KMS-11 (cell line): Measurements from ENCODE around the gene TSHZ3.

Experiments used
- H2AFZ ChIP-seq: fragments of 200-600 bp; sonication (generic); 2 replicates; pipeline ENCODE4 v1.6.1; 2016; ENCODE audit warnings: antibody characterized with exemption, mixed run types, low read depth
- H3K27ac ChIP-seq: fragments of 200-600 bp; sonication (generic); 2 replicates; pipeline ENCODE4 v1.6.1; 2016; ENCODE audit warnings: mild to moderate bottlenecking, mixed run types
- H3K27me3 ChIP-seq: fragments of 200-600 bp; sonication (generic); 2 replicates; pipeline ENCODE4 v1.6.1; 2017; ENCODE audit warnings: mild to moderate bottlenecking, low read depth, mixed run types, moderate library complexity; ENCODE audit not compliant: insufficient read depth
- H3K36me3 ChIP-seq: fragments of 200-600 bp; sonication (generic); 2 replicates; pipeline ENCODE4 v1.6.1; 2017; ENCODE audit warnings: mild to moderate bottlenecking, mixed run types; ENCODE audit not compliant: insufficient read depth
- H3K4me1 ChIP-seq: fragments of 200-600 bp; sonication (generic); 2 replicates; pipeline ENCODE4 v1.6.1; 2016; ENCODE audit warnings: mild to moderate bottlenecking, low read depth, mixed run types; ENCODE audit not compliant: poor library complexity, severe bottlenecking
- H3K4me2 ChIP-seq: fragments of 200-600 bp; sonication (generic); 2 replicates; pipeline ENCODE4 v1.7.0; 2016; ENCODE audit warnings: mild to moderate bottlenecking, mixed run types
- H3K4me3 ChIP-seq: fragments of 200-600 bp; sonication (generic); IDR thresholded peaks from 2 replicates; pipeline ENCODE4 v1.6.1; 2017; ENCODE audit warnings: low read depth, low read length, mixed read lengths; ENCODE audit not compliant: insufficient read depth
- H3K79me2 ChIP-seq: fragments of 200-600 bp; sonication (generic); 2 replicates; pipeline ENCODE4 v1.6.1; 2016; ENCODE audit warnings: low read depth, mixed run types; ENCODE audit not compliant: insufficient read depth
- H3K9ac ChIP-seq: fragments of 200-600 bp; sonication (generic); 2 replicates; pipeline ENCODE4 v1.6.1; 2016; ENCODE audit warnings: mild to moderate bottlenecking, mixed run types
- H4K20me1 ChIP-seq: fragments of 200-600 bp; sonication (generic); 2 replicates; pipeline ENCODE4 v1.6.1; 2016; ENCODE audit warnings: mild to moderate bottlenecking, mixed run types; ENCODE audit not compliant: insufficient read depth
- TF ChIP-seq, protein P1 (sequence below): fragments of 200-600 bp; sonication (generic); conservative IDR thresholded peaks from 2 replicates; pipeline ENCODE4 v1.6.1; 2017; ENCODE audit warnings: low read depth, mild to moderate bottlenecking, antibody characterized with exemption, low read length, moderate library complexity, mixed read lengths

Gene TSHZ3

GRCh38 chr19:31268751-31269383, 80.4 kb downstream of the TSHZ3 start:
- Histone ChIP-seq H2AFZ (no peak overlapping the region), H3K4me2 (no peak overlapping the region), H3K4me1 (no peaks in the 10 kb centered on the region), H3K79me2 (no peaks in the 10 kb centered on the region), H4K20me1 (no peaks in the 10 kb centered on the region), H3K27ac (no peak overlapping the region), H3K36me3 (no peaks in the 10 kb centered on the region), H3K4me3 (no peak overlapping the region), H3K27me3 (no peaks in the 10 kb centered on the region), H3K9ac (no peak overlapping the region)
- TF ChIP-seq, protein P1, sequence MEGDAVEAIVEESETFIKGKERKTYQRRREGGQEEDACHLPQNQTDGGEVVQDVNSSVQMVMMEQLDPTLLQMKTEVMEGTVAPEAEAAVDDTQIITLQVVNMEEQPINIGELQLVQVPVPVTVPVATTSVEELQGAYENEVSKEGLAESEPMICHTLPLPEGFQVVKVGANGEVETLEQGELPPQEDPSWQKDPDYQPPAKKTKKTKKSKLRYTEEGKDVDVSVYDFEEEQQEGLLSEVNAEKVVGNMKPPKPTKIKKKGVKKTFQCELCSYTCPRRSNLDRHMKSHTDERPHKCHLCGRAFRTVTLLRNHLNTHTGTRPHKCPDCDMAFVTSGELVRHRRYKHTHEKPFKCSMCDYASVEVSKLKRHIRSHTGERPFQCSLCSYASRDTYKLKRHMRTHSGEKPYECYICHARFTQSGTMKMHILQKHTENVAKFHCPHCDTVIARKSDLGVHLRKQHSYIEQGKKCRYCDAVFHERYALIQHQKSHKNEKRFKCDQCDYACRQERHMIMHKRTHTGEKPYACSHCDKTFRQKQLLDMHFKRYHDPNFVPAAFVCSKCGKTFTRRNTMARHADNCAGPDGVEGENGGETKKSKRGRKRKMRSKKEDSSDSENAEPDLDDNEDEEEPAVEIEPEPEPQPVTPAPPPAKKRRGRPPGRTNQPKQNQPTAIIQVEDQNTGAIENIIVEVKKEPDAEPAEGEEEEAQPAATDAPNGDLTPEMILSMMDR, result no peak

- Histone ChIP-seq H3K27me3 (no peaks in the 10 kb centered on the region), H2AFZ (no peak overlapping the region), H3K4me2 (no peak overlapping the region)
These were observed 82.5 kb downstream of the TSHZ3 start for GRCh38 chr19:31266731-31267130.

GRCh38 chr19:31266196-31266595, 83.0 kb downstream of the TSHZ3 start:
- H3K4me2 ChIP-seq, result no peak overlapping the region
- H3K27ac ChIP-seq, result no peak overlapping the region
- H3K27me3 ChIP-seq, result no peaks in the 10 kb centered on the region
- no peaks in the 10 kb centered on the region for H3K79me2 ChIP-seq
- H2AFZ ChIP-seq, result no peak overlapping the region
- no peak overlapping the region for H3K9ac ChIP-seq
- no peaks in the 10 kb centered on the region for H3K36me3 ChIP-seq
- no peak overlapping the region for H3K4me3 ChIP-seq
- no peaks in the 10 kb centered on the region for H4K20me1 ChIP-seq
- no peaks in the 10 kb centered on the region for H3K4me1 ChIP-seq
- TF ChIP-seq, protein P1, result no peak

More at GRCh38 chr19:31266731-31267130, 82.5 kb downstream of the TSHZ3 start:
- Histone ChIP-seq H3K4me1 (no peaks in the 10 kb centered on the region), H3K79me2 (no peaks in the 10 kb centered on the region), H3K9ac (no peak overlapping the region), H3K4me3 (no peak overlapping the region), H3K27ac (no peak overlapping the region), H3K36me3 (no peaks in the 10 kb centered on the region), H4K20me1 (no peaks in the 10 kb centered on the region)
- TF ChIP-seq, protein P1, result no peak

GRCh38 chr19:31264041-31264778, 85.0 kb downstream of the TSHZ3 start:
- no peaks in the 10 kb centered on the region for H3K27me3 ChIP-seq
- no peak overlapping the region for H3K4me2 ChIP-seq
- H2AFZ ChIP-seq, result no peak overlapping the region
- H3K79me2 ChIP-seq, result no peaks in the 10 kb centered on the region
- H3K27ac ChIP-seq, result no peak overlapping the region
- H4K20me1 ChIP-seq, result no peaks in the 10 kb centered on the region
- H3K36me3 ChIP-seq, result no peaks in the 10 kb centered on the region
- TF ChIP-seq, protein P1, result no peak
- no peak overlapping the region for H3K9ac ChIP-seq
- H3K4me3 ChIP-seq, result no peak overlapping the region
- H3K4me1 ChIP-seq, result no peaks in the 10 kb centered on the region
